Astrocyte (in vitro differentiated cells and primary cell): ENCODE results near the gene DVL3.

ENCODE experiments used
- CTCF ChIP-seq: IDR thresholded peaks from 2 replicates; pipeline ENCODE4 v1.5.1; 2011; ENCODE audit warnings: low read depth, mild to moderate bottlenecking, inconsistent platforms, low read length, moderate library complexity; ENCODE audit not compliant: insufficient read depth
- EZH2 ChIP-seq: IDR thresholded peaks from 2 replicates; pipeline ENCODE4 v1.6.1; 2012; ENCODE audit warnings: mild to moderate bottlenecking, low read length, inconsistent platforms; ENCODE audit not compliant: insufficient read depth

GRCh38 chr3:184189421-184189820 lies 34.2 kb downstream of the DVL3 start:
- TF ChIP-seq CTCF: no peak
- TF ChIP-seq EZH2: no peak
